Activated naive CD4-positive, alpha-beta T cell treated with anti-CD3 and anti-CD28 coated beads for 36 hours (primary cell): ENCODE results near the gene RPL19. TPM values are rescaled to one million over a fixed set of nuclear protein-coding genes. Genes with fewer than 3 reads are reported as not detected.

ENCODE experiments used
- CTCF ChIA-PET: fragments of 350-600 bp; sonication (Branson Sonifier 250); formaldehyde crosslinking; loops from one replicate; lab custom pipeline; 2021; ENCODE audit warnings: antibody characterized with exemption; lab: Charles Lee
- DNase-seq: peaks from one replicate; pipeline ENCODE4 v3.0.0-alpha.2; 2020
- H3K27ac Mint-ChIP-seq: one replicate; pipeline ENCODE4 v1.8.0; 2021; ENCODE audit warnings: mild to moderate bottlenecking, mixed read lengths
- H3K27me3 Mint-ChIP-seq: one replicate; pipeline ENCODE4 v1.8.0; 2021; ENCODE audit warnings: low read depth, mixed read lengths
- H3K36me3 Mint-ChIP-seq: one replicate; pipeline ENCODE4 v1.8.0; 2021; ENCODE audit warnings: low read depth, mixed read lengths
- H3K4me1 Mint-ChIP-seq: one replicate; pipeline ENCODE4 v1.8.0; 2021; ENCODE audit warnings: low read depth, mixed read lengths
- H3K4me3 Mint-ChIP-seq: one replicate; pipeline ENCODE4 v1.8.0; 2021; ENCODE audit warnings: mild to moderate bottlenecking, moderate library complexity, mixed read lengths
- H3K9me3 Mint-ChIP-seq: one replicate; pipeline ENCODE4 v1.8.0; 2021; ENCODE audit warnings: mixed read lengths
- intact Hi-C: fragments of 100-400 bp; cut with micrococcal nuclease; formaldehyde crosslinking; loops from one replicate; pipeline ENCODE4 v1.15.1; 2023
- total RNA-seq, 2 experiments: library from RNA; stranded (reverse); gene quantifications; one replicate each; pipeline ENCODE4 v1.2.3, GENCODE V29; 2021

The RPL19 gene
- total RNA-seq, 2 experiments from 2014 or later = 3,280 to 3,392 TPM

DNA sequence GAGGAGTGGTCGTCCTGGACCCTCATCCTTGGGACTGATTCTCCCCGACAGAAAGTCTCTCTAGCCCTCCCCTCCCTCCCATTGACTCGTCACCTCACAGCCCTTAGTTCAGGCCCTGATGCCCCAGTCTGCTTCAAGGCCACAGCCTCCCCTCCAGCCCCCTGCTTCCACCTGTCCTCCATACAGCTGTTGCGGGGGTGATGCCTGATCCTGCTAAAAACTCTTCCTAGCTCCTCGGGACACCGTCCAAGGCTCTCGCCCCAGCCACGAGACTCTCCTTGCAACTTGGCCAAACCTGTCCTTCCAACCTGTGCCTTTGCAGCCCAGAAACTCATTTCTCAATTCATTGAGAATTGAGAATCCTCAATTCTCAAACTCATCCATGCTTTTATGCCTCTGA, 18.8 kb downstream of the RPL19 start:
- DNase-seq = no peak
- CTCF ChIA-PET = interaction anchor here (0.7 to 2.2 kb wide), 6 partner anchors 12 to 54 kb away, joined by 3 to 11 read pairs (median 6); no protein-coding TSS in a partner anchor
- no peak overlapping the region for H3K4me3 Mint-ChIP-seq
- H3K27ac Mint-ChIP-seq = no peak overlapping the region
- no peaks in the 10 kb centered on the region for H3K9me3 Mint-ChIP-seq
- no peaks in the 10 kb centered on the region for H3K36me3 Mint-ChIP-seq
- H3K4me1 Mint-ChIP-seq = peaks cover 2% of the 10 kb centered on the region
- peaks cover 20% of the 10 kb centered on the region for H3K27me3 Mint-ChIP-seq
- intact Hi-C loops = no loop called here

DNA sequence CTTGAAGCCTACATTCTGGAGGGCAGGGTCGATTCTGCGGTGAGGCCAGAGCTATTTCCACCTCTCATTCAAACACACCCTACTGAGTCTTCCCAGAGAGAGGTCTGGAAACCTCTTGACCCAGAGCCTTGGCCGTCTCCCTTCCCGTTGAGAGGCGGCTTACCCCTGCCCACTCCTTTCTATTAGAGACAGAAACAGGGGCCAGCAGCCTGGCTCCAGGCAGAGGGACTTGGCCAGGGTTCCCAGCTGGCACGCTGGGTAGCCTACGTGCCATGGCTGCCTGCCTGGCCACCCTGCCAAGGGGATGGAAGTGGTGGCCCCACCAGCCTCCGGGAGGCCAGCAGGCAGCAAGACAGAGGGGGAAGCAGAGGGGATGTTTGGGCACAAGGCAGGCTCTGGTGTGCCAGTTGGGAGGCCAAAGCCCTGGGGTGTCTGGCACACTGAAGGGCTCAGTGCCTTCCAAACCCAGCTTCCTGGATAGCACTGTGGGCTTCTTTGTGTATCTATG, 19.6 kb downstream of the RPL19 start:
- Mint-ChIP-seq H3K4me1 (peaks cover 2% of the 10 kb centered on the region), H3K36me3 (no peaks in the 10 kb centered on the region), H3K27ac (no peak overlapping the region), H3K27me3 (peaks cover 25% of the 10 kb centered on the region), H3K4me3 (no peak overlapping the region), H3K9me3 (no peaks in the 10 kb centered on the region)
- intact Hi-C loops = no loop called here
- no peak for DNase-seq
- CTCF ChIA-PET = interaction anchor here (0.7 to 2.2 kb wide), 4 partner anchors 12 to 53 kb away, joined by 3 to 11 read pairs (median 6); no protein-coding TSS in a partner anchor

DNA sequence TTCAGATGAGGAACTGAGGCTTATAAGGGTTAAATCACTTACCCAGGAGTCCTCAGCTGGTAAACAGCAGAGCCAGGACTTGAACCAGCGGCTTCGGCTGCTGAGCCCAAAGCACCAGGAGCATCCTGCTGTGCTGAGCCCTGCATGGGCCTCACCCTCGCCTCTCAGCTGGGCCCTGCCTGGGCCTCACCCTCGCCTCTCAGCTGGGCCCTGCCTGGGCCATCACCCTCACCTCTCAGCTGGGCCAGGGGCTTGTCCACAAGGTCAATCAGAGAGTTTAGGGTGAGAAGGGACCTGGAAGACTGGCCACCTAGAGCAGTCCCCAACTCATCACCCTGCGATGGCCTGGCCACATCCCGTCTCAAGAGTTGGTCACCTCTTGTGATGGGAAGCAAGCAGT, 21.5 kb downstream of the RPL19 start:
- CTCF ChIA-PET = interaction anchor here (0.6 to 1.9 kb wide), 4 partner anchors 11 to 21 kb away, joined by 3 to 6 read pairs (median 3); no protein-coding TSS in a partner anchor
- peaks cover 32% of the 10 kb centered on the region for H3K27me3 Mint-ChIP-seq
- H3K4me1 Mint-ChIP-seq = peaks cover 7% of the 10 kb centered on the region
- H3K9me3 Mint-ChIP-seq = no peaks in the 10 kb centered on the region
- no peak overlapping the region for H3K4me3 Mint-ChIP-seq
- no peak overlapping the region for H3K27ac Mint-ChIP-seq
- H3K36me3 Mint-ChIP-seq = no peaks in the 10 kb centered on the region
- intact Hi-C loops = no loop called here
- no peak for DNase-seq

DNA sequence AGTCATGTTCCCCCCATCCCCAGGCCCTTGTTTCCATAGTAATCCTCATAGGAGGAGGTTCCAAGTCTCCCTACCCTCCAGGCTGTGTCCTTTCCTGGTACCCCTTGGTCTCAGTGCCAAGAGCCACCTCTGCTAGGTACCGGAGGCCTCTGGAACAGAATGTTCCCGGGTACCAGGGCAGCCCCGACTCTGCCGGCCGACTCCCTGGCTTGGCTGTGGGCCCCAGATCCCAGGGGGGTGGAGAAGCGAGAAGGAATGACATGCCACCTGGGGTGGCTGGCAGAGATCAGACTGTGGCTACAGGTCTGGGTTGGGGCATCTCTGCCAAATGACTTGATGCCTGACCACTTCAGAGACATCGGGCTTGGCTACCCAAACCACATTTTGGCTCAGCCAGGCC, 22.1 kb downstream of the RPL19 start:
- Mint-ChIP-seq H3K27me3 (peaks cover 31% of the 10 kb centered on the region), H3K9me3 (no peaks in the 10 kb centered on the region), H3K36me3 (no peaks in the 10 kb centered on the region), H3K4me1 (peaks cover 7% of the 10 kb centered on the region), H3K4me3 (no peak overlapping the region), H3K27ac (no peak overlapping the region)
- CTCF ChIA-PET = interaction anchor here (0.6 to 1.9 kb wide), 3 partner anchors 14 to 21 kb away, joined by 3 to 6 read pairs (median 3); no protein-coding TSS in a partner anchor
- DNase-seq = no peak
- intact Hi-C loops = no loop called here

DNA sequence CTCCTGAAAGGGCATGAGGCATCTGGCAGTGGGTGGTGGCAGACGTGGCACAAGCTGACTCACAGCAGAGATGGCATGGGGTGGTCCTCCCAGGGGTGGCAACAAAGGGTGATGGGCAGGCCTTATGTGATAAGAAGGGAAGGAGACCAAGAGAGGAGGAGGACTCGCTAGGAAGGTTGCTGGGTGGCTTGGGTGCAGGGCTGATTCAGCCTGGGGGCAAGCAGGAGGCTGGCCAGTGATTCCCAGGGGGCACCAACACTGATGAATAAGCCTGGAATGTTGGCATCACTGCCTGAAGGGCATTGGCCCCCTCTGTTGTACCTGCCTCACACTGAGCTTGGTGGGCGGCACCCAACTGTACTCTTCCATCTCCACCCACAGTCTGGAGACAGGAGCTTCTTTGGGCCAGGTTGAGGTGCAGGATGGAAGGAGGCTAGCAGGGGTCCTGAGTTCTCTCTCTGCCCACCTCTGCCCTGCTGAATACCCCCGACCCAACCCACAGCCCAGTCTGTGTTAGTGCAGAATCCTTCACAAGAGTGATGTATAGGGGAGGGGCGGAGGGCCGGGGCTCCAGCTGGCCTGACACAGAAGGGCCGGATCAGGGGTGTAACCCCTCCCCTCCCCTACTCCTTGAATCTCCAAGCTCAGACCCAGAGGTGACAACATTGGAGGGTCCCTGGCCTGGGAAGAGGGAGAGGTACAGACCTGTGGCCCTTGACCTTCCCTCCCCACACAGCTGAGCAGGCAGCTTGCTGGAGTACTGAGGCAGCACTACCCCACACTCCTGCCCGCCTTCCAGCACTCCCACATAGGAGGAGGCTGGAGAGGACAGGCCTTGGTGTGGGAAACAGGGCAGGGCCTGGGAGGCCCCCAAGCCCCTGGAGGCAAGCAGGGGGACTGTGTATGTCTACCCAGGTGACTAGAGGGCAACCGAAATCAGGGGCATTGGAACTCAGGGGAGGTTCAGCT, 23.1 kb downstream of the RPL19 start:
- CTCF ChIA-PET = interaction anchor here (0.7 to 1.9 kb wide), 6 partner anchors 9 to 22 kb away, joined by 3 to 9 read pairs (median 5); no protein-coding TSS in a partner anchor
- H3K27me3 Mint-ChIP-seq = peaks cover 38% of the 10 kb centered on the region
- peaks cover 6% of the 10 kb centered on the region for H3K4me1 Mint-ChIP-seq
- no peak overlapping the region for H3K4me3 Mint-ChIP-seq
- H3K9me3 Mint-ChIP-seq = no peaks in the 10 kb centered on the region
- no peak for DNase-seq
- H3K36me3 Mint-ChIP-seq = no peaks in the 10 kb centered on the region
- H3K27ac Mint-ChIP-seq = no peak overlapping the region
- intact Hi-C loops = no loop called here

DNA sequence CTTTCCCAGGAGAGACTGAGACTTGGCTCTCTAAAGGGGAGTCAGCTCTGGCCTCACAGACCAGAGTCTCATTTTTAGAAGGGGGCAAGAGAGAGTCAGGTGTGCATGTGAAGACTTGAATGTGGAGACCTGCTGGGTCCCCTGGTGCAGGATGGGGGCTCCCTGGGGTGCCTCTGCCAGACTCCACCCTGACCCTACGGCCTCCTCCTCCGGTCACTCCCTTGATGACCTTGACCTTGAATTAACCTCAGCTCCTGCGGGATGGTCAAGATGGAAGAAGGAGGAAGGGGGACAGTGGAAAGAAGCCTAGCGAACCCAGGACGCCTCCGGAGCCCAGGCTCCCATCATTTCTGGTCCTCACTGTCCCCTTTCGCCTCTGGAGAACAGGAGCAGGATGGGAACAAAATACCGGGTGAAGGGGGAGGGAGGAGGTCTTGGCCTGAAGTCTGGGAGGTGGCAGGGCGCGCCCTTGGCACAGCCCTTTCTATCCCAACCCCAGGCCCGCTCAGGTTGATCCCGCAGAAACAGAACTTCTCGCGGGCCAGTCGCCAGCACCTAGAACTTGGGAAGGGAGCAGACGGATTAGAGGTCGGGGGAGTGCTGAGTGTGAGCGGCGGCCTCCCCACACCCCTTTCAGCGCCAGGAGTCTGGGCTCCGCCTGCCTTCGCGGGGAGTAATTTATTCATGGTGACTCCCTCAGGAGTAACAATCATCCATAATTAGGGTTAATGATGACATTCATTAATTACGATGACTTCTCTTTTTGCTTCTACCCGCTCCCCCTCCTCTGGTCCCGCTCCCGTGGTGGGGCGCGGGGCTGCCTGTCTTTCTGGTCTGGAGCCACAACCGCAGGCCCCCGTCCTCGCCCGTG, 24.1 kb downstream of the RPL19 start:
- H3K4me3 Mint-ChIP-seq = peak overlapping the region; percentile 20
- CTCF ChIA-PET = interaction anchor here (0.7 to 1.7 kb wide), 5 partner anchors 8 to 21 kb away, joined by 3 to 9 read pairs (median 4); no protein-coding TSS in a partner anchor
- intact Hi-C loops = no loop called here
- H3K36me3 Mint-ChIP-seq = no peaks in the 10 kb centered on the region
- peaks cover 6% of the 10 kb centered on the region for H3K4me1 Mint-ChIP-seq
- DNase-seq = no peak
- H3K27me3 Mint-ChIP-seq = peaks cover 36% of the 10 kb centered on the region
- no peak overlapping the region for H3K27ac Mint-ChIP-seq
- no peaks in the 10 kb centered on the region for H3K9me3 Mint-ChIP-seq

DNA sequence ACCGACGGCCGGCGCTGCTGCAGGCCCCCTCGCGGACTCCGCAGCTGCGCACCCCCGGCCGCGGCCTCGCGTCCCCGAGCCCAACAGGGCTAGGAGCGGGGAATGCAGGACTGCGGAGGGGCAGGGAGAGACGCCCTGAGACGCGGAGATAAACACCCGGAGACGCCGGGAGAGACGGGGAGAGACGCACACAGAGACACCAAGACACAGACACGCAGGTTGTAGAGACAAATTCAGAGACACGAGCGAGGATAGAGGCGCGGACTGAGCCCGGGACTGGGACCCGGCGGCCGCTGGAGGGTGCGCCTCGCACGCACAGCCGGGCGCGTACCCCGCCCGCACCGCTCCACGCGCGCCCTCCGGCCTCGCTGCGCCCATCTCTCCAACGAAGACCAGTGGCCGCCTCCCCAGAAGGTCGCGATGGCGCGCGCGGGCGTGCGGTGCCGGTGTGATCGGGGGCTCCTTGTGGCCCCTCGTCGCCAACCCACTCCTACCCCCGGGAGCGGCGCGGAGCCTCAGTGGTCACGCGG, 24.8 kb downstream of the RPL19 start:
- peaks cover 37% of the 10 kb centered on the region for H3K27me3 Mint-ChIP-seq
- no peak for DNase-seq
- H3K9me3 Mint-ChIP-seq = no peaks in the 10 kb centered on the region
- intact Hi-C loops = no loop called here
- no peak overlapping the region for H3K27ac Mint-ChIP-seq
- H3K4me1 Mint-ChIP-seq = peaks cover 6% of the 10 kb centered on the region
- CTCF ChIA-PET = no interaction called here
- H3K4me3 Mint-ChIP-seq = peak overlapping the region; percentile 59
- no peaks in the 10 kb centered on the region for H3K36me3 Mint-ChIP-seq

DNA sequence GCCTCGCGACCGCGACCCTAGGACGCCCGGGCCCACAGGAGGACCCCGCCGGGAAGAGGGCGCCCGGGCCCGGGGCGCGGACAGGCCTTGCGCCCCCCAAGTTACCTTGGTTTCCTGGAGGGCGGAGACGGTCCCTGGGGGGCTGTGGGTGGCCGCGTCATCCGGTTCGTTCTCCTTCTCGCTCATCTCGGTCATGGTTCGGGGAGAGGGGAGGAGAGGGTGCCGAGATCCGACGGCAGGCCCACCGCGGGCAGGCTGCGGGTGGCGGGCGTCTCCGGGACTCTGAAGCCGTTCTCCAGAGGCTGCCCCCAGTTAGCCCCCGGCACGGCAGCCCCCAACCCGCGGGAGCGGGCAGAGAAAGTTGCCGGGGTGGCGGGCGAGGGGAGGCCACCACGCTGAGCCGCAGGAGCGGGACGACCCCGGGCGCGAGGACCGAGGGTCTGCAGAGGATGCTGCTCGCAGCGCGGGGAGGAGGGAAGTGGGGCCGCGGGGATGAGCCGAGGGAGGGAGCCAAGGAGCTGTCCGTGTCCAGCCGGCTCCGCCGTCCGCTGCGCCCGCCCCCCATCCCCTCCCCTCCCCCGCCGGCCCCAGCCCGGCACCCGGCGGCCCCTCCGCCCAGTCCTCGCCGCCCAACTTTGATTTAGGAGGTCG, 25.4 kb downstream of the RPL19 start, which contains the start of gene STAC2:
Gene STAC2 (minus strand): TSS at position 638 of the 651 bp plus-strand sequence. CDS start 443 bp downstream, at position 195.
- intact Hi-C loops = no loop called here
- H3K27ac Mint-ChIP-seq = no peak within 1 kb of the TSS
- peaks cover 37% of the 10 kb centered on the region for H3K27me3 Mint-ChIP-seq
- no peaks in the 10 kb centered on the region for H3K9me3 Mint-ChIP-seq
- CTCF ChIA-PET = interaction anchor here (0.9 to 2.6 kb wide), 2 partner anchors 11 to 19 kb away, joined by 5 to 7 read pairs; no protein-coding TSS in a partner anchor
- H3K36me3 Mint-ChIP-seq = no peaks in the 10 kb centered on the region
- DNase-seq = no peak
- peak within 1 kb of the TSS; percentile 59 for H3K4me3 Mint-ChIP-seq
- peaks cover 6% of the 10 kb centered on the region for H3K4me1 Mint-ChIP-seq

DNA sequence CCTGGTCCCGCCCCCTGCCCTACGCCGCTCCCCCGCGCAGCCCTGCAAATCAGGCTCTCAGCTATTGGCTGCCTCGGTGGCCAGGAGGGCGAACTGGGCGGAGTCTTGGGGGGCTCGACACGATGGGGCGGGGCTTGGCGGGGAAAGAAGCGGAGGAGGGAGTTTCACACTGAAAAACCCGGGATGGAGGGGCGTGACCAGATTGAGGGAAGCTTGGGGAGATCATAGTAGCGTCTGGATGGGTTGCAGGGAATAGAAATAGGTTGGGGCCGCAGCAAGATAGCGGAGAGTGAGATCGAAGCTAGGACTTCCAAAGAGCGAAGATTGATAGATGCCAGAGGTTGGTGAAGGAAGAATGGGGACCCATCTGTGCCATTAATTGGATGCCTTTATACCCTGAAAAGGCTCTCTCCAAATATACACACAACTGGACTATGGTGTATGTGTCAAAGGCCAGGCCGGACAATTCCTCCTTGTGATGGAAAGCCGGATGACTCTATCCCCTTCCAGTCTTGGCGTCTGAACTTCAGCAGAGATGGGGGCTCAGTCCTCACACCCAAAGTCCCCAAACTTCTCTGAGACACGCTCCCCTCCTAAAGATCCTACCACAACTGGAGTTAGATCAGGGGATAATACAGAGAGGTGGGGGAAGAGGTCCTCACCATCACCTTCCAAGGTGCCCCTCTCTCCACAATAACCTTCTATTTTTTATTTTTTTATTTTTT, 26.0 kb downstream of the RPL19 start:
- Mint-ChIP-seq H3K9me3 (no peaks in the 10 kb centered on the region), H3K27ac (no peak overlapping the region), H3K4me1 (peaks cover 6% of the 10 kb centered on the region), H3K4me3 (peak overlapping the region; percentile 33), H3K36me3 (no peaks in the 10 kb centered on the region), H3K27me3 (peaks cover 37% of the 10 kb centered on the region)
- intact Hi-C loops = no loop called here
- CTCF ChIA-PET = interaction anchor here (0.9 to 2.6 kb wide), 2 partner anchors 10 to 19 kb away, joined by 5 to 7 read pairs; no protein-coding TSS in a partner anchor
- peak; percentile 28 for DNase-seq

DNA sequence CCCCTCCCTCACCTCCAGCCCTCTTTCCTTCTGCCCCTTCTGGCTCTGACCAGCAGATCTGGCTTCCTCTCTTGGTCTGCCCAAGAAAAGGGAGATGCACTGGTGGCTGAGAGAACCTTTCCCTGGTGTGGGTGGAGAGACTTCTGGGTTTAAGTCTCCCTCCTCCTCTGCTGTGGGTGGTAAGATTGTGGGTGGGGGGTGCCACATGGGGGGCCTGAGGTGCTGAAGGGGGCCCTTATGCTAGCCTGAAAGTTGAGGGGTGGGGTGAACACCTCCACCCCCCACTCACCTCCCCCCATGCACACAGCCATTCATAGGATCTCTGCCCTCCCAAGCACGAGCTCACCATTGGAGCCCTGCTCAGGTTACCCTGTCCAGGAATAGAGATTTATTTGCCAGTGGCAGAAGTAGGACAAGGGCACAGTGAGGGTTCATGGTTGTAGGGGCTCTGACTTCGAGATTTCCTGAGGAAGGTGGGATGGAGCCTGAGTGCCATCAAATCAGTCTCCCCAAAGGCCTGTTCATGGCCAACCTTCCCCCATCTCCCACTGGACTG, 27.4 kb downstream of the RPL19 start:
- CTCF ChIA-PET = interaction anchor here (1.0 to 2.6 kb wide), 2 partner anchors 21 to 23 kb away, joined by 3 to 7 read pairs; no protein-coding TSS in a partner anchor
- H3K9me3 Mint-ChIP-seq = no peaks in the 10 kb centered on the region
- H3K4me1 Mint-ChIP-seq = peaks cover 14% of the 10 kb centered on the region
- no peak overlapping the region for H3K4me3 Mint-ChIP-seq
- H3K36me3 Mint-ChIP-seq = no peaks in the 10 kb centered on the region
- DNase-seq = no peak
- H3K27ac Mint-ChIP-seq = no peak overlapping the region
- peaks cover 37% of the 10 kb centered on the region for H3K27me3 Mint-ChIP-seq
- intact Hi-C loops = no loop called here
